ENCODE results near the gene DLGAP1. TPM values are rescaled to one million over a fixed set of nuclear protein-coding genes. Genes with fewer than 3 reads are reported as not detected.

The DLGAP1 gene
- total RNA-seq, 2 experiments from 2014 or later: 0.31 to 0.36 TPM

DNA sequence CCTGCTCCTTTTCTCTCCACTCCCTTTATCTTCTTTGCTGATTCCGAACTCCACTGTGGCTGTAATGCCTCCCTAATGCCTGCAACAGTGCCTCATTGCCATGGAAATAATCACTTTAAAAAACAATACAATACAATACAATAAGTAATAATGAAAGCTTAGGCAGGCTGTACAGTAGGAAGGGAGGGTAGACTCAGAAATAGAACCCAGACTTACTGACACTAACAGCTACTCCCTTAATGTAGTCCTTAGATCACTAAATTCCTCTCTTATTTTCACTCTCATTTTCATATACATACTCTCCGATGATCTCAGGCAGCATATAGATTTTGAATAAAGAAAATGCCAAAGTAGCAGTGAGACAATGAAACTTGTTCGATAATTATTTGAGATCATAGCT, 70.2 kb downstream of the DLGAP1 start:
- Histone ChIP-seq H3K4me3 (ENCODE audit: low read length) (no peak overlapping the region), H3K27ac (ENCODE audit: low read depth in 1 of 2, low read length in 2 of 2) (no peak overlapping the region), H3K9me3 (ENCODE audit: control insufficient read depth in 1 of 2, insufficient read depth in 1 of 2, low read length in 2 of 2) (no peaks in the 10 kb centered on the region), H3K27me3 (ENCODE audit: control insufficient read depth in 1 of 2, insufficient read depth in 2 of 2, low read length in 2 of 2) (no peaks in the 10 kb centered on the region), H3K4me1 (ENCODE audit: insufficient read depth, low read length) (no peaks in the 10 kb centered on the region), H3K36me3 (ENCODE audit: insufficient read depth, low read length) (no peaks in the 10 kb centered on the region)
- ChIA-PET CTCF (no interaction called here), POLR2A (no interaction called here)
- TF ChIP-seq CTCF (IDR thresholded peaks at IDR 0.05): no peak
- DNase-seq: no peak
- no peak overlapping the region for H3K27ac Mint-ChIP-seq
- H3K4me3 Mint-ChIP-seq: no peak overlapping the region
- no peaks in the 10 kb centered on the region for H3K27me3 Mint-ChIP-seq
- H3K9me3 Mint-ChIP-seq: peaks cover 3% of the 10 kb centered on the region
- no peak for ATAC-seq (ENCODE audit: poor library complexity)
- intact Hi-C loops (cut with DNase I, micrococcal nuclease): no loop called here
- no peaks in the 10 kb centered on the region for H3K36me3 Mint-ChIP-seq (ENCODE audit: low read depth)
- H3K4me1 Mint-ChIP-seq (ENCODE audit: low read depth): no peaks in the 10 kb centered on the region

DNA sequence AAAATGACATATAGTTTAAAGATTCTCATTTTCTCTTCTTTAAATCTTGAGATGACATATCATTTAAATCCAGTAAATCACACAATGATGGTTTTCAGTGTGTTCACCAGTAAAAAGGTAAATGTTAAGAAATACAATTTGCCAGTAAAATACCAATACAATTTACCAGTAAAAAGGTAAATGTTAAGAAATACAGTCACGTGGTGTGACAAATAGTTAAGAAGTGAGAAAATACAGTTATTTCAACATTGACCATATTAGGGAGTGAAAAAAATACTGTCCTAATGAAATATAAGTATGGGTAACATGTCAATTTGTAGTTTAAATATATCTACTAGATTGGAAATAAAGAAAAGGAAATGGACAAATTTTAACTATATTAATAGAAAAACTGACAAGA, 80.5 kb downstream of the DLGAP1 start:
- no peak for DNase-seq
- ChIA-PET CTCF (no interaction called here), POLR2A (no interaction called here)
- no peak for TF ChIP-seq CTCF (IDR thresholded peaks at IDR 0.05)
- Mint-ChIP-seq H3K27me3 (no peaks in the 10 kb centered on the region), H3K9me3 (no peaks in the 10 kb centered on the region), H3K27ac (no peak overlapping the region), H3K36me3 (ENCODE audit: low read depth) (no peaks in the 10 kb centered on the region), H3K4me3 (no peak overlapping the region), H3K4me1 (ENCODE audit: low read depth) (no peaks in the 10 kb centered on the region)
- Histone ChIP-seq H3K36me3 (ENCODE audit: insufficient read depth, low read length) (no peaks in the 10 kb centered on the region), H3K9me3 (ENCODE audit: control insufficient read depth in 1 of 2, insufficient read depth in 1 of 2, low read length in 2 of 2) (no peaks in the 10 kb centered on the region), H3K4me3 (ENCODE audit: low read length) (no peak overlapping the region), H3K4me1 (ENCODE audit: insufficient read depth, low read length) (no peaks in the 10 kb centered on the region), H3K27me3 (ENCODE audit: control insufficient read depth in 1 of 2, insufficient read depth in 2 of 2, low read length in 2 of 2) (no peaks in the 10 kb centered on the region), H3K27ac (ENCODE audit: low read depth in 1 of 2, low read length in 2 of 2) (no peak overlapping the region)
- no peak for ATAC-seq (ENCODE audit: poor library complexity)
- intact Hi-C loops (cut with DNase I, micrococcal nuclease): no loop called here

DNA sequence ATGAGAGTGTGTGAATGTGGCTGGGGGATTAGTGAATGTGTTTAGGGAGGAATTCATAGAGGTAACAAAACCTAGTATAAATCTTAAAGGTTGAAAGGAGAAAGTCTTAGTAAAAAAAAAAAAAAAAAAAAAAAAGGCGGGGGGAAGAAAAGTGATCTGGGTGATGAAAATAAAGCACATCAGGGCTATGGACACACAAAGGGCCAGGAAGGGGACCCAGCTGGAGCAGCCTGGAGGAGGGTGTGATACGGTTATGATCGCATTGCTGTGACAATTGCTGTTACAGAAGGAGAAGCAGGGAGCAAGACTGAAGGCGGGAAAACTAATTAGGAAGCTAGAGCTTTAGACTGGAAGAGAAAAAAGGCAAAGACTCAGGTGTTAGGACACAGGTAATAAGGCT, 85.4 kb downstream of the DLGAP1 start:
- no peak overlapping the region for H3K4me3 Mint-ChIP-seq
- H3K36me3 Mint-ChIP-seq (ENCODE audit: low read depth): no peaks in the 10 kb centered on the region
- H3K27me3 ChIP-seq (ENCODE audit: control insufficient read depth in 1 of 2, insufficient read depth in 2 of 2, low read length in 2 of 2): no peaks in the 10 kb centered on the region
- H3K9me3 Mint-ChIP-seq: peaks cover 2% of the 10 kb centered on the region
- H3K27ac ChIP-seq (ENCODE audit: low read depth in 1 of 2, low read length in 2 of 2): no peak overlapping the region
- H3K4me3 ChIP-seq (ENCODE audit: low read length): no peak overlapping the region
- H3K27ac Mint-ChIP-seq: no peak overlapping the region
- POLR2A ChIA-PET: no interaction called here
- no peaks in the 10 kb centered on the region for H3K9me3 ChIP-seq (ENCODE audit: control insufficient read depth in 1 of 2, insufficient read depth in 1 of 2, low read length in 2 of 2)
- DNase-seq (no peak), ATAC-seq (ENCODE audit: poor library complexity) (no peak)
- CTCF ChIA-PET: no interaction called here
- TF ChIP-seq CTCF (IDR thresholded peaks at IDR 0.05): no peak
- no peaks in the 10 kb centered on the region for H3K27me3 Mint-ChIP-seq
- H3K4me1 Mint-ChIP-seq (ENCODE audit: low read depth): no peaks in the 10 kb centered on the region
- intact Hi-C loops (cut with DNase I, micrococcal nuclease): no loop called here
- no peaks in the 10 kb centered on the region for H3K36me3 ChIP-seq (ENCODE audit: insufficient read depth, low read length)
- H3K4me1 ChIP-seq (ENCODE audit: insufficient read depth, low read length): no peaks in the 10 kb centered on the region

Measured in CD4-positive, alpha-beta T cell (primary cell).